Stomach (tissue), 9 donors: ENCODE measurements around the gene PNKP. TPM values are rescaled to one million over a fixed set of nuclear protein-coding genes. Genes with fewer than 3 reads are reported as not detected.

Source experiments
- DNase-seq, 2 donors: peaks; one replicate each; pipeline versions ENCODE4 v3.0.0 to v3.0.0-alpha.2; 2013 to 2019
- H3K27ac ChIP-seq, 5 donors: fragments of 200-600 bp in 4 of 5; sonication (generic) in 4 of 5; one replicate each; pipeline ENCODE4 v1.5.1; 2013 to 2019; ENCODE audit warnings: mild to moderate bottlenecking in 1 of 5, moderate library complexity in 1 of 5
- H3K27me3 ChIP-seq, 3 donors: fragments of 200-600 bp; sonication (generic); one replicate each; pipeline ENCODE4 v1.5.1; 2017 to 2019; ENCODE audit warnings: mixed run types in 1 of 3
- H3K36me3 ChIP-seq, 4 donors: fragments of 200-600 bp; sonication (generic); 1 replicate in 3 of 4; 2 replicates in 1 of 4; pipeline ENCODE4 v1.5.1; 2016 to 2019
- H3K4me1 ChIP-seq, 4 donors: fragments of 200-600 bp; sonication (generic); one replicate each; pipeline ENCODE4 v1.5.1; 2016 to 2019
- H3K4me3 ChIP-seq, 4 donors: fragments of 200-600 bp; sonication (generic) in 3 of 4; one replicate each; pipeline ENCODE4 v1.5.1; 2016 to 2019; ENCODE audit warnings: mild to moderate bottlenecking in 1 of 4
- H3K9me3 ChIP-seq, 4 donors: fragments of 200-600 bp; sonication (generic); one replicate each; pipeline ENCODE4 v1.5.1; 2016 to 2019
- EP300 ChIP-seq: sonication (generic); formaldehyde crosslinking; IDR thresholded peaks from one replicate; pipeline ENCODE4 v1.6.1; 2017; ENCODE audit warnings: antibody characterized with exemption
- POLR2A ChIP-seq, 4 donors: fragments of 450-650 bp; IDR thresholded peaks; one replicate each; pipeline ENCODE4 v1.6.1; 2016; ENCODE audit warnings: antibody characterized with exemption in 4 of 4, control low read depth in 2 of 4, mild to moderate bottlenecking in 1 of 4, moderate library complexity in 1 of 4
- POLR2AphosphoS5 ChIP-seq, 3 donors: sonication (generic); formaldehyde crosslinking; IDR thresholded peaks; one replicate each; pipeline ENCODE4 v1.6.1; 2016; ENCODE audit warnings: antibody characterized with exemption in 3 of 3
- WGBS, 5 donors: extraction: QIAGEN DNeasy Blood & Tissue Kit in 3 of 5; methylation state at CpG; one replicate each; pipeline versions ENCODE4 v1.1.5 to v1.1.7; 2013 to 2018; 5-methylcytosine and 5-hydroxymethylcytosine counted together
- intact Hi-C: fragments of 100-400 bp; cut with DNase I; formaldehyde crosslinking; loops from one replicate; pipeline ENCODE4 v1.15.1; 2023; ENCODE audit warnings: low total_unique reads
- polyA plus RNA-seq, 3 donors: library from polyadenylated mRNA; stranded (reverse); fragments of 200-250 nt; gene quantifications; one replicate each; pipeline ENCODE4 v1.2.3, GENCODE V29; 2013
- total RNA-seq, 5 donors: library from RNA; depleted of rRNA; stranded (reverse); fragments of >200 nt; gene quantifications; one replicate each; pipeline versions ENCODE4 v1.1.0 to v1.2.3, GENCODE V29; 2014 to 2016
- TF ChIP-seq, protein P1 (sequence below), 7 experiments: fragments of 450-650 bp in 4 of 7; fragments of 200-600 bp in 3 of 7; sonication (generic) in 3 of 7; IDR thresholded peaks; one replicate each; pipeline ENCODE4 v1.5.1; 2016 to 2019; ENCODE audit warnings: antibody characterized with exemption in 7 of 7, control low read depth in 2 of 7, mild to moderate bottlenecking in 1 of 7
- donor health status: healthy with polysubstance abuse.
- donor health status: Bipolar disorder and iron deficiency.
- donor health status: healthy.

The PNKP gene
- total and polyA plus RNA-seq, 8 donors, result 30.3 to 208 (median 57.9) TPM

DNA sequence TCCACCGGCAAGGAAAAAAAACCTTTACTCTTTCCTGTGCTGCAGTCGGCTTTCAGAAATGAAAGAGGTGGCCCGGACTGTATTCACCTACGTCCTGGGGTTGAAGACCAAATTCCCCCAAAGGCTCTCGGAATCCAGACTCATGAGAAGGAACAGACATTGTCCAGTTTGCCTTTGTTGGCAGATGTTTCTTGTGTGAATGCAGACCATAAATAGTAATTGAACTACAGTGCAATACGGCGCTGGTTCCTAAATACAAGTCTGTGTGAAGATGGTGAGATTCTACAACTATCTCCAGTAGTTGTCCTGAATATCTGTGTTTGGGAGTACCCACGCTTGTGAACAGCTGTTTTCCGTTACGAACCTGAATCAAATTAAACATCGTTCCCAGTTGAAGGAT is 27.7 kb downstream of the PNKP start:
- WGBS, 5 donors, result 83 to 96% (median 95%) methylated on average over 11 of the region's 11 CpGs
- Histone ChIP-seq H3K27me3 (no peaks in the 10 kb centered on the region), H3K27ac (no peak overlapping the region), H3K9me3 (no peaks in the 10 kb centered on the region), H3K4me3 (no peak overlapping the region), H3K36me3 (peaks cover 41 to 65% (median 60%) of the 10 kb centered on the region in 4 donors), H3K4me1 (no peaks in the 10 kb centered on the region)
- TF ChIP-seq, protein P1, sequence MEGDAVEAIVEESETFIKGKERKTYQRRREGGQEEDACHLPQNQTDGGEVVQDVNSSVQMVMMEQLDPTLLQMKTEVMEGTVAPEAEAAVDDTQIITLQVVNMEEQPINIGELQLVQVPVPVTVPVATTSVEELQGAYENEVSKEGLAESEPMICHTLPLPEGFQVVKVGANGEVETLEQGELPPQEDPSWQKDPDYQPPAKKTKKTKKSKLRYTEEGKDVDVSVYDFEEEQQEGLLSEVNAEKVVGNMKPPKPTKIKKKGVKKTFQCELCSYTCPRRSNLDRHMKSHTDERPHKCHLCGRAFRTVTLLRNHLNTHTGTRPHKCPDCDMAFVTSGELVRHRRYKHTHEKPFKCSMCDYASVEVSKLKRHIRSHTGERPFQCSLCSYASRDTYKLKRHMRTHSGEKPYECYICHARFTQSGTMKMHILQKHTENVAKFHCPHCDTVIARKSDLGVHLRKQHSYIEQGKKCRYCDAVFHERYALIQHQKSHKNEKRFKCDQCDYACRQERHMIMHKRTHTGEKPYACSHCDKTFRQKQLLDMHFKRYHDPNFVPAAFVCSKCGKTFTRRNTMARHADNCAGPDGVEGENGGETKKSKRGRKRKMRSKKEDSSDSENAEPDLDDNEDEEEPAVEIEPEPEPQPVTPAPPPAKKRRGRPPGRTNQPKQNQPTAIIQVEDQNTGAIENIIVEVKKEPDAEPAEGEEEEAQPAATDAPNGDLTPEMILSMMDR (IDR thresholded peaks at IDR 0.05), result no peak
- TF ChIP-seq EP300 (no peak), POLR2A (IDR thresholded peaks at IDR 0.05) (no peak), POLR2AphosphoS5 (IDR thresholded peaks at IDR 0.05) (no peak)
- DNase-seq, result no peak
- intact Hi-C loops, result no loop called here

DNA sequence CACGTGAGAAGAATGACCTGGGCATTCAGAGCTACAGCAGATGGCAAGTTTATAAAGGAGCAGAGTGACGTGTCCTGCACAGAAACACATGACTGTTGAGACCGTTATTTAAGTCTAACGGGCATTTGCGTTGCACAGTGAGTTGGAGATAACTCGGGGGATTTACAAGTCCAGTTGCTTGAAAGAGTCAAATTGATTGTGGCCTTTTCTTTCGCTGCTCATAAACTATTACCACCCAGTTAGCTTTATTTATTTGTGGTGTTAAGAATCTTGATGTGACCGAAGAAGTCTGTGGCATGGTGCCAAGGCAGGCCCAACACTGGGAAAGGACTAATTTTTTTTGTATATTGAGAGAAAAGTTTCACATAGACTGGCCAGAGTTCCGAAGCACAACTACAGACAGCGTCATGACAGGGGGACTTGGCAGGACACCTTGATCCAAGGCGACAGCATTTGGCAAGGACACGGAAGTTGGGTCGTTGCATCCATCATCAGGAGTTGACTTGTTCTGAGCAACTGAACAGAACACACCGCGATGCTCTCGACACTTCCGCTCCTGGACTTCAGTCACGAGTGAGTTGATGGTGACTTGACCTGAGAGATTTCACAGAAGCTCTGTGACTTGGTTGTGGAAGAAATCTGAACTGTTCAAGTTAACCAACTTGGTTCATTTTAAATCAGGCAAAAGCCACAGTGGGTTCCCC is 28.3 kb downstream of the PNKP start:
- DNase-seq, result no peak
- no peak for TF ChIP-seq EP300
- TF ChIP-seq, protein P1 (IDR thresholded peaks at IDR 0.05), result no peak
- TF ChIP-seq POLR2A (IDR thresholded peaks at IDR 0.05), result no peak
- TF ChIP-seq POLR2AphosphoS5 (IDR thresholded peaks at IDR 0.05), result no peak
- no peak overlapping the region for H3K27ac ChIP-seq
- no peaks in the 10 kb centered on the region for H3K27me3 ChIP-seq
- WGBS, 5 donors, result 85 to 90% (median 86%) methylated on average over 18 of the region's 18 CpGs
- no peaks in the 10 kb centered on the region for H3K4me1 ChIP-seq
- H3K4me3 ChIP-seq, result no peak overlapping the region
- H3K36me3 ChIP-seq, result peaks cover 46 to 72% (median 67%) of the 10 kb centered on the region in 4 donors
- no peaks in the 10 kb centered on the region for H3K9me3 ChIP-seq
- intact Hi-C loops, result no loop called here

DNA sequence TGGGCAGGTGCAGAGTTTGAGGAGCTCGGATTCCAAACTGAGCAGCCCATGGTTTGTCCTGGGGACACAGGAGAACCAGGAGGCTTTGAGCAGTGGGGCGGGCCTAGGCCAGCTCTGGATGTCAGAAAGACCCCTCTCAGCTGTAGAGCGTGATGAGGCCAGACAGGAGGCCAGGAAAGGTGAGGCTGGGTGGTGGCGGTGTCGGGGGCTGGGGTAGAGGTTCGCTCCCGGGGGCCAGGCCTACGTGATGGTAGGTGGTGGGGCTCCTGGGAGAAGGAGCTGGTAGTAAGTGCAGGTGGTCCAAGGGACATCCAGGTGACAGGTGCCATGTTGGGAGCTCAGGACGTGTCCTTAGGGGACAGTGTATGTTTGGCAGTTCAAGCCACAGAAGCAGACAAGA is 30.0 kb downstream of the PNKP start:
- H3K27ac ChIP-seq, result no peak overlapping the region
- no peak for DNase-seq
- intact Hi-C loops, result no loop called here
- H3K4me1 ChIP-seq, result peaks cover 0 to 4% (median 0%) of the 10 kb centered on the region in 4 donors
- WGBS, 5 donors, result 93 to 97% (median 95%) methylated on average over 9 of the region's 9 CpGs
- no peak overlapping the region for H3K4me3 ChIP-seq
- no peaks in the 10 kb centered on the region for H3K9me3 ChIP-seq
- TF ChIP-seq, protein P1 (IDR thresholded peaks at IDR 0.05), result no peak
- no peak for TF ChIP-seq EP300
- no peak for TF ChIP-seq POLR2A (IDR thresholded peaks at IDR 0.05)
- TF ChIP-seq POLR2AphosphoS5 (IDR thresholded peaks at IDR 0.05), result no peak
- peaks cover 62 to 88% (median 83%) of the 10 kb centered on the region in 4 donors for H3K36me3 ChIP-seq
- H3K27me3 ChIP-seq, result no peaks in the 10 kb centered on the region

DNA sequence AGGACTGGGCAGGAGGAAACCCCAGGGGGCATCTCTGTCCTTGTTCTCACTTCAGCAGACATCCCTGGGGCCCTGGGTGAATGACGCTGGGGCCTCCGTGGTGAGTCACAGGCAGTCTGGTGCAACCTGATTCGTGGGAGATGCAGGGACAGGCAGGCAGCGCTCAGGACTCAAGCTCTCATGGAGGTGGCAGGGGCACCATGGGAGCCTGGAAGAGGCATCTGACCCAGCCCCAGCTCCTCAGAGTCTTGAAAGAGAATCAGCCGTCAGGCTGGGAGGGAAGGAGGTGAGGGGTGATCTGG is 30.4 kb downstream of the PNKP start:
- no peak for DNase-seq
- Histone ChIP-seq H3K36me3 (peaks cover 67 to 92% (median 88%) of the 10 kb centered on the region in 4 donors), H3K9me3 (no peaks in the 10 kb centered on the region), H3K4me1 (peaks cover 0 to 9% (median 0%) of the 10 kb centered on the region in 4 donors), H3K4me3 (no peak overlapping the region), H3K27me3 (no peaks in the 10 kb centered on the region), H3K27ac (no peak overlapping the region)
- intact Hi-C loops, result no loop called here
- 91 to 94% (median 92%) methylated on average over 5 of the region's 5 CpGs for whole genome bisulfite sequencing, 5 donors
- TF ChIP-seq POLR2AphosphoS5 (IDR thresholded peaks at IDR 0.05) (no peak), POLR2A (IDR thresholded peaks at IDR 0.05) (no peak), EP300 (no peak)
- TF ChIP-seq, protein P1 (IDR thresholded peaks at IDR 0.05), result no peak
